Activated naive CD4-positive, alpha-beta T cell treated with anti-CD3 and anti-CD28 coated beads, Interleukin-2, amount 50 U/mL, for 16 hours (primary cell): Measurements from ENCODE around the gene HOXA3.

Experiments used
- DNase-seq: peaks from one replicate; pipeline ENCODE4 v3.0.0-alpha.2; 2020

The HOXA3 gene

DNA sequence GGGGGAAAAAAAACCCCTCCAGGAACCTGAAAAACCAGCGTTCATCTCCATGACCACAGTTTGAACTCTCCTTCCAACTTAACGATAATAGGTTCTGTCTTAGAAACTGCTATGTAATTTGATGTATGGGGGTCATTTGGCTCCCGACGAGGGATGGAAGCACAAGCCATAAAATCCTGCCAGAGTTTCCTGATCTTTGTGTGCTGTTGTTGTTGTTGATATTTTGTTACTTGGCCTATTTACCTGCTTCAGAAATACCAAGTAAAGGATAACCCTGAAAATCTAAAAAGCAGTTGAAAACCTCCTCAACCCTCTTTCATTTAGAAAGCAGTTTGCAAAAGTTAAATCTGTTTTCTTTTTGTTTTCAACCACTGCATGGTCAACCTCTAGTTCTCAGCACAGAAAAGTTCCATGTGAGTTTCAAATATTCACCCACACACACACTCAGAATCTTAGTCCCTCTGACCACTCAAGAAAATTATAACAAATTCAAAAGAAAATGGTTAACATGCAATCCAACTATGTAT lies 40.6 kb downstream of the HOXA3 start:
- DNase-seq, result no peak

DNA sequence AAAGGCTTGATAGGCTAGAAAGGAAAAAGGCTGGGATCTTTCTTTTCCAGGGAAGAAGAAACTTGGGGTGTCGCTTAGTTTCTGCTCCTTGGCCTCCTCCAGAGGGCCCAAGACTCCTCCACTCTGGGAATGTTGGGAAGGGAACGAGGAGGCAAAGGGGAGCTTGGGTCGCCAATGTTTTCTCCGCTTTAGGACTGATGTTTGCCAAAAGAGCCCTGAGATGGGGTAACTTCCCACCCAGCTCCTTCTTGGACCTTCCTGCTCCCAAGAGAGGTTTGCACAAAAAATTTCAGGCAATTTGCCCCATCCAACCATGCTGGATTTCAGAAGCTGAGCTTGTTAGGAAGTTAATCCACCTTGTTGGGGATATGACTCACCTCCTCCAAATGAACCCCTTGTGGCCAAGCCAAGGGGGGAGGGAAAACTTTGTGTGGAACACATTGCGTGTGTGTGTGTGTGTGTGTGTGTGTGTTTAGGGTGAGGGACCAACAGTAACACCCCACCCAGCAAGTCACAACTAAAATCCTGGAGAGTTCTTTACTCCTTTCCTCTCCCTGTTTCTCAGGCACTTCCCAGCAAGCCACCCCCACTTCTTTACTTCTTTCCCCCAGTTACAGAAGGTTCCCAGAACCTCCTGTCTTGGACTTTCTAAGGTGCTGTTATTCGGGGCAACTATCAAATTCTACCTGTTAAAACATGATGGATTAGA lies 41.2 kb downstream of the HOXA3 start:
- no peak for DNase-seq

DNA sequence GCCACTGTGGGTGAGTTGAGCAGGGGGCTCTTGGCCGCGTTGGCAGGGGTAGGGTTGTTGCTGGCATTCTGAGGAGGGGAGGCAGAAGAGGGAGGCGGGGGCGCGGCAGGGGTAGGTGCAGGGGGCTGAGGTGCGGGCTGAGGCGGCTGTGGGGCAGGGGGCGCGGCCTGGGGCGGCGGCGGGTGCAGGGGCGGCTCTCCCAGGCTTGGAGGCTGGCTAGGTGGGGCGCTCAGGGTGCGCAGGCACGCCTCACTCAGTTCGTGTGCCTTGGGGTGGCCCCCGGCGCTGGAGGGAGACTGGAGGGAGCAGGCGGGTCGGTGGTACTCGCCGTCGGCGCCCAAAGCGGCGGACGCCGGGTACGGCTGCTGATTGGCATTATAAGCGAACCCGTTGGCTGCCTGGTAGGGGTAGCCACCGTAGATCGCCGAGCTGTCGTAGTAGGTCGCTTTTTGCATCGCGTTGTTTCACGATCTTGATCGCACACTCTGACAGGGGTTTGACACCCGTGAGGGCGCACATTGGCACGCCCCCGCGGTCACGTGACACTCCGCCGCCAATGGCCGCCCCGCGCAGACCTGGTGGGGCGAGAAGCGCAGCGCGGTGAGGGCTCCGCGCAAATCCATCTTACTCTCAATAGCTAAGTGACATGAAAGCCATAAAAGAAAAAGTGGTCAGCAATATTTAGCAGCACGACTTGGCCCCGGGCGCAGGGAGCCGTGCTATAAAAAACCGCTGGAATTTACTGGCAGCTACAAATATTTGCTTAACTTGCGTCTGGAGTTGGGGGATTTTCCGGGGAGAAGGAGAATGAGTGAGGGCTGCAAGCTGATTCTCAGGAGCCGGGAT lies 42.0 kb downstream of the HOXA3 start:
- DNase-seq, result no peak

DNA sequence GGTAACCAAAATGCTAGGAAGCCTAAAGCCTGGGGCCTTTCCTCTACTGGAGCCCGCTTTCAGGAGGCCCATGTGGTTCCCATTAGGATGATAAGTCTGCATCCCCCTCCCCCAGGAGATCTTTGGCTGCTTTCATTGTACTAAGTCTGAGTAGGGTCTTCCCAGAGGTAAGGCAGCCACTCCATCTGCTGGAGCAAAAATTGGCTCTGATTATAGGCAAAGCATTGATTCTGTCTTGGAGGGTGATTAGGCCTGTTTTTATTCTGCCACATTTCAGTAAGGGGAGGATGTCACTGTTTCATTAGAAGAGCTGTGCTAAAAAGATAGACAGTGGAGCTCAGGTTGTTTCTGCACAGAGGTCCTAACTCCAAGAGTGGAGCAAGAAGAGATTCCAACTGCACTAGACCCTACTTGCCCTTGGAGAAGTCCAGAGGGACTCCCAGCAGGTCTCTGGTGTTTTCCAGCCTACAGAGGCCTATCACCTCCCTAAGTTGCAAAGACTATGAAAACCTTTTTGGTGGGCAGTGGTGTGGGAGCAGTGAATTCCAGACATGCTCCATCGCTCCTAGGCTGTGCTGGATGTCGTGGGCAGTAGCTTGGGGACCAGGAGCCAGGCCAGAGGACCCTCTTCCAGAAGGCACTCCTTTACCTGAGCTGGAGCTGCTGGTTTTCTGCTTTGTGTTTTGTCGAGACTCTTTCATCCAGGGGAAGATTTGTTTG lies 42.8 kb downstream of the HOXA3 start:
- no peak for DNase-seq

DNA sequence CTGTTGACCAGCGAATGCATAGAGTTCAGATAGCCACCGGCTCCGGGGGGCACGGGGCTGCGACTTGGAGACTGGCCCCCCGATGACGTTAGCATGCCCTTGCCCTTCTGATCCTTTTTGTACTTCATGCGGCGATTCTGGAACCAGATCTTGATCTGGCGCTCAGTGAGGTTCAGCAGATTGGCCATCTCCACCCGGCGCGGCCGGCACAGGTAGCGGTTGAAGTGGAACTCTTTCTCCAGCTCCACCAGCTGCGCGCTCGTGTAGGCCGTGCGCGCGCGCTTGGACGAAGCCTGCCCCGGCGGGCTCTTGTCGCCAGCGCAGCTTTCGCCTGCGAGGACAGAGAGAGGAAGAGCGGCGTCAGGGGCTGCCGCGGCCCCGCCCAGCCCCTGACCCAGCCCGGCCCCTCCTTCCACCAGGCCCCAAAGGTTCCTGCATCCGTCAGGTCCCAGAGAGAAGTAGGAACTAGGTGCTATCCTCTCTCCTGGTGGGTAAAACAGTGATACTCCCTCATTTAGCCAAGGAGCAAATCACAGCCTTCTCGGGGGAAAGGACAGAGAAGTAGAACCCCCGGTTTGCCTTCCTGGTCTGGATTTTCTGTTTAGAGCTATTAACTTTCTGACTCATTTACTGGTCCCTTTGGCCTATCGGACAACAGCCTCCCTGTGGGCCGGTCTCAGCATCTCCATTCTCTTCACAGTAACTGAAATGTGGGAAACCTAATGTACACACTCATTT lies 43.8 kb downstream of the HOXA3 start:
- DNase-seq, result no peak

DNA sequence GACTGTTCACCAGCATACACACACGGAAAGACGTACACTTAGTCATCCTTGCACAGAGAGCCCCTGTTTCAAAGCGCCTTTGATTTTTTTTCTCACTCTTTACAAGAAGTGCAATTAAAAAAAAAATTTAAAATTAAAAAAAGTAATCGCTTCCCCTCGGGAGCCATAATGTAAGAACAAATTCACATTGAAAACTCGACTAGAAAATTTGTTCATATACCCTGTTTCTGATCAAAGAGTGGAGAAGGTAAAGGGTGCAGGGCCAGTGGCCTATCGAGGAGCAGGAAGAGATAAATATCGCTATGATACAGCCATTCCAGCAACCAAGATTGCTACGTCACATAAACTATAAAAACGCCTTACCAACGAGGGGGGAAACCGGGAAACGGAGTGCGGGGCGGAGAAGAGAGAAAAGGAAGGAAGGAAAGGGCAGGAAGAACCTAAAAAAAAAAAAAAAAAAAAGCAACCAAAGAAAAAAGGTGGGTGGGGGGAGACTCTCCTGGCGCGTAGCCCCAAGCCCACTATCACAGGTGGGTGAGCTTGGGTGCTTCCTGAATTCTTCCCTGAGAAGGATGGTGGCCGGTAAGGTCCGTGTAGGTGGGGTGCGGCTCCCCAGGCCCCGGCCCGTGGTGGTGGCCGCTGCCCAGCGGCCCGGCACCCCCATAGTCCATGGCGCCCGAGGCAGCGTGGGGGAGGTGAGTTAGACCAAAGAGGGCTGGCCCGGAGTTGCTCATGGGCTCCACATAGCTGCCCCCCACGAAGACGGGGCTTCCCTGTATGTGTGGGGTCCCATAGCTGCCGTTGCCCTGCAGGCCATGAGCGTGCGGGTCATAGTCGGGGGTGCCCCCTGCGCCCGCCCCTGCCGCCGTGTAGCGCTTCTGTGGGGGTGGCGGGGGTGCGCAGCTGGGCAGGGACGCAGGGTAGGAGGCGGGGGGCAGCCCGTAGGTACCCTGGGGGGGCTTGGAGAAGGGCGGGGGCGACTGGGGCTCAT lies 44.7 kb downstream of the HOXA3 start:
- no peak for DNase-seq

DNA sequence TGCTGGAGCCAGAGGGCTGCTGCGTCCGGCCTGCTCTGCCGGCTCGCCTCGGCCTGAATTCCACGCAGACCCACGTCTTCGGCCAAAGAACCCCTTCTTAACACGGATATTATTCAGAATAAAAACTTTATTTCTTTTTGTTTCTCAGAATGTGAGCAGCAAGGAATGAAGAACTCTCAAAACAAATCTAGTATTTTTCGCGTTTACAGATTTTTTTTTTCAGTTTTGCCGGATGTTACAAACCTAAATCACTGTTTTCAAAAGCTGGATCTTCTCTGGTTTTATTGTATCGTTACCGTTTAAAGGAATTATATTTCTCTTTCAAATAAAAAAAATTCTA lies 45.5 kb downstream of the HOXA3 start:
- DNase-seq, result no peak

DNA sequence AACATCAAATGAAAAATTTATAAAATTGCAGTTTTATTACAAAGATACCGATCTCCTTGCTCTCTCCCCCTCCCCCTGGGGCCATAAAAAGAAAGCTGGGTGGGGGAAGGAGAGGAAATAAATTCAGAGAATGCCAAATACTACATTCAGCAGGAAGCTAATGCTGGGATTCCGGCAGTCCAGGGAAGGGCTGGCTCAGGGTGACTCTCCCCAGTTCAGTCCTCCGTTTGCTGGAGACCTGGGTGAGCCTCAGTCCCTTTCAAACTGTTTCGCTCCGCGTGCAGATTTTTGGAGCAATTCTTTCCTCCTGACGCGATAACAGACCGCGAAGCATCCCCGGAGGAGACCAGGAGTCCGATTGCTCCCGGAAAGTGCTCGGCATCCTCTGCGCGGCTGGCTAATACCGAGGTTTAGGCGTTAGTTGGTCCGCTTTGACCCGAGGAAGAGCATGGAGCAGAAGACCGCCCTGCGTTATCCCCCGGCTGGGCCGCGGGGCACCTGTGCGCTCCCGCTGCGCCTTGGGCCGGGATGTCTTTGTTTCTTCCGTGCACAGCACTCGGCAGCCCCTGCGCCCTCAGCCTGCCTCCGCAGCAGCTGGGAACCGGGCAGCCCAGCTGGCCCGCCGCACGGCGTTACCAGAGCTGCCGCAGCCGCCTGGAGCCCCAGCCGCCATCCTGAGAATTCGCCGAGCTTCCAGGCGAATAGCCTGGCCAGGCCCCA lies 46.0 kb downstream of the HOXA3 start:
- no peak for DNase-seq

DNA sequence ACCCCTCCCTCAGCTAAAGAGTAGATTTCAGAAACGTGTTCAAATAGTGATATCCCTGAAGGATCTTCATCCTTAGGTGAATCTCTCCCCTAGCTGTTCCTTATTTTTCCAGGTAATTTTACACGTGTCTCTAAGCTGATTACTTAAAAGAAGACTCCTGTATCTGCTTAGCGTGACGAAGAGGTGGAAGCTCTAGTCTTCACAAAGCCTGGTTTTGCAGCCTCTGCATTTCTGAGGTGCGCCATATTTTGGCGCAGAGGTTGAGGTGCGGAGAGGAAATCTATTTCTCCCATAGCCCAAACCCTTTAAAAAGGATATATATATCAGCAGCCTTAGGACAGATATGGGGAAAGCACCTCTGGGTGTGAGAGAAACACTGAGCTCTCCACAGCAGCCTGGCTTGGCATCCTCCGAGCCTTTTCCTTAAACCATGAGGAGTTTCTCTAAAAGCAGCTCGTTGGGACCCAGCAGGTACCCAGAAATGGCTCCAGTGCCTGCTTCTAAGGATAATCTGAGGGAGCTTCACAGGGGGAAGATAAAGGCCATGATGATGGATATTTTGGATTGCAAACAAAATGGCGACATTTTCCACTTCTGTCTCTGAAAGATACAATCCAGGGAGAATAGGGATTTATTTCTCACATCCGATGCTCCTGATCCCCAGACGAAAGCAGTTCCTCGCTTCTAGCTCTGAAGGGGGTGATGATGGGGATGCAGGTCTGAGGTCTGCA lies 46.9 kb downstream of the HOXA3 start:
- DNase-seq, result no peak

DNA sequence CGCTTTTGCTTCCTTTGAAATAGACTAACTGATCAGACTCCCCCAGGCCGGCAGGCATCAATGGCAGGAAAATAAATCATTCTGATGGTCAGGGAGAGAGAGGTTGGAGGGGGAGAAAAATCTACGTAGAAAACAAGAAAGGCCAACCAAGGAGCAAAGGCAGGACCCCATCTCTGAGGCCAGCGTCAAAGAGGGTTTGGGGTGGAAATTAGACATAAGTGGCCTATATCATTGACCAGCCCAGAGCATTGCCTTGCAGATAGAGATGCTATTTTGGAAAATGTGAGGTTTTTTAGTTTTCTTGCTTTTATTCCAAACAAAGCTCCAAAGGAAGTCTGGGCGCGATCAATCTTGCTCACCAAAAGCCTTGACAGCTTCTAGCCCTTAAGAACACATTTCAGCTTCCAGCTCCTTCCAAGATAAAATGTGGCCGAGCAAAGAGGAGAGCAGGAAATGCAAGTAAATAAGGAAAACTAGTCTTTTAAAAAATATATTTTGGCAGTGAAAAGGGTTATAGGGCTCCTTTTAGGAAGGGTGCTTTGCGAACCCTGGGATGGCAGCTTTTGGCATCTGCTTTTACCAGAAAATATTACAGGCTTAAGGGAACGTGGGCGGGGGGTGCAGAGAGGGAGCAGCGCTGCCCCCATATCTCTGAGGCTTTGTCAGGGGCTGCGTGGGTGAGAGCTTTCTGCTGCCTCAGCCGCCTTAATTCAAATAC lies 47.9 kb downstream of the HOXA3 start:
- no peak for DNase-seq

DNA sequence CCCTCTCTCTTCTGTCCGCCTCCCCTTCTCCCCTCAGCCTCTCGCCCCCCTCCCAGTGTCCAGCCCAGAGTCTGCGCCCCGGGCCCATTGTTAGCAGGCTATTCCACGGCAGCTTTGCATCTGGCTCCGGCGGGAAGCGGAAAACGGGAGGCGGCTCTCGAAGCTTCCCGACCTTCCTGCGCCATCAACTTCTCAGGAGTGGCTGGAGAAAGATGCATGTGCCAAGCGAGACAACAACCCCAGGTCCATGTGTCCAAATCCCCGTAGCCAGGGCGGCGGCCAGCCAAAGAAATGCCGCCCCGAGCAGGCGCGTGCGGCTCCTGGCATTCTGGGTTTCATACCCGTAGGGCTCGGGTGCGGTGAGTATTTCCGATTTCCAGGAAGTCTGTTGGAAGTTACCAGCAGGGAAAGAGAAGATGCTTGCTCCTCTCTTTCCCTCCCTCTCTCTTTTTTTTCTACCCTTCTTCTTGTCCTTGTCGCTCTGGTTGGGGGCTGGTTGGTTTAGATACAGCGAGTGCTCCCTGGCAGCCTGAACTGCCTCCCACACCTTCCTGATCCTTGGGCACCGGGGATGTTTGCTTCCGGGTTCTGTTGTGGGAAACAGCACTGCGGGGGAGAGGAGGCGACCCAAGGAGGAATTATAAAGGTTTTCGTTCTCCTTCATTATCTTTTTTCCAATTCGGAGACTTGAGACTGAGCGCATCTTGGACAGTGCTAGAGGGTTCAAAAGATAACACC lies 48.7 kb downstream of the HOXA3 start:
- no peak for DNase-seq

DNA sequence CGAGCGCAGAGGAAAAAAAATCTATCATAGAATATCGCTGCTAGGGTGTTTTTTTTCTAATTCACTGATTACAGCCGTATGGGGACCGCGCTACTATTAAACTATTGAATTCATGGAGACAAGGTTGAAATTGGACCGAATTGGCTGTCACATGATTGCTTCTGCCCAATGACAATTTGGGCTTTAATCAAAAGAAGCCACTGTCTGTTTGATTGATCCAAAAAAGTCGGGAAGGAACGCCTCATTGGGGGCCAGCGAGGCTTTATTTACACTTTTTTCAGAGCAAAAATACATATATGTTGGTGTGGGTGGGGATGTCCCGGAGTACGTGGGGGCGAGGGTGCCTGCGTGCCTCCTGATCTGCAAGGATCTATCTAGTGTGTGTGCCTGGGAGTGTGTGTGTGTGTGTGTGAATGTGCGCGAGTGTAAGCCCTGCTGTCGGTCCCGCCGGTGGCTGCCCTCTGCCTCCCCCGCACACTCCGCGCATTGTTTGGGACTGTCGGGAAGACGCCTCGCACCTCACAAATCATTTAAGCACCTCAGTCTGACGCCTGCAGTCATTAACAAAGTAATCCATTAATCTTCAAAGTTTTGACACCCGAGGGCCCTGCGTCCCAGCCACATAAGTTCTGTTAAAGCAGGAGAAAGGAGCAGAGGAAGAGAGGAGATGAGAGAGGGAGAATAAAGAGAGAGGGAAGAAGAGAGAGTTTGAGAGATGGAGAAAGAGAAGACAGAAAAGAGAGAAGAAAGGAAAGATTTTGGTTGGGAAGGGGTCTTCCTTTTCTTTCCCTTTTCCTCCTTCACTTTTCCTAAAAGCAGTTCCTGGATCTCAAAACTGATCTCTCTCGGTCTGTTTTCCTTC lies 49.6 kb downstream of the HOXA3 start, which contains the start of gene HOXA2:
HOXA2 (minus strand) TSS at position 103 of the 862 bp plus-strand sequence. CDS start 183 bp downstream, outside the sequence.
- DNase-seq, result no peak

DNA sequence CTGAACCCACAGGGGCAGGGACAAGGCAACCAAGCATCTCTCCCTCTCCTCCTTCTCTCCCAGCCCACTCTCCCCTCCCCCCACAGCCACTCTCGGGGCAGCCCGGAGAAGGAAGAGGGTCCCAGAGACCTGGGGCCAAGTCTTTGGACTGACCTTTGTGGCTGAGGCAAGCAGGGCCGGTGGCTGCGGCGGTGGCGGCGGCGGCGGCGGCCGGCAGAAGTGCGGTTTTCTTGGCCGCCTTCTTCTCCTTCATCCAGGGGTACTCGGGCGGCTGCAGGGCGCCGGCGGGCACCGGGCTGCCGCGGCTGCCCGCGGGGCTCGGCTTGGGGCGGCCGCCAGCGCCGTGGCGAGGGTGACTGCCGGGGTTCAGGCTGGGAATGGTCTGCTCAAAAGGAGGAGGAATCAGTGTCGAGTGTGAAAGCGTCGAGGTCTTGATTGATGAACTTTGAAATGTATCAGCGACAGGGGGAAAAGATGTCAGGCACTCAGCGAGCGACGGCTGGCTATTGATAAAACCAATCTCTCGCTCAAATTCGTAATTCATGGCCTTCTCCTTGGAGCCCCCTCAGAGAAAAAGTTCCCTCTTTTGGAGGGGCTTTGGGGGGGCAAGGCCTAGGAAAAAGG lies 50.3 kb downstream of the HOXA3 start:
- no peak for DNase-seq

DNA sequence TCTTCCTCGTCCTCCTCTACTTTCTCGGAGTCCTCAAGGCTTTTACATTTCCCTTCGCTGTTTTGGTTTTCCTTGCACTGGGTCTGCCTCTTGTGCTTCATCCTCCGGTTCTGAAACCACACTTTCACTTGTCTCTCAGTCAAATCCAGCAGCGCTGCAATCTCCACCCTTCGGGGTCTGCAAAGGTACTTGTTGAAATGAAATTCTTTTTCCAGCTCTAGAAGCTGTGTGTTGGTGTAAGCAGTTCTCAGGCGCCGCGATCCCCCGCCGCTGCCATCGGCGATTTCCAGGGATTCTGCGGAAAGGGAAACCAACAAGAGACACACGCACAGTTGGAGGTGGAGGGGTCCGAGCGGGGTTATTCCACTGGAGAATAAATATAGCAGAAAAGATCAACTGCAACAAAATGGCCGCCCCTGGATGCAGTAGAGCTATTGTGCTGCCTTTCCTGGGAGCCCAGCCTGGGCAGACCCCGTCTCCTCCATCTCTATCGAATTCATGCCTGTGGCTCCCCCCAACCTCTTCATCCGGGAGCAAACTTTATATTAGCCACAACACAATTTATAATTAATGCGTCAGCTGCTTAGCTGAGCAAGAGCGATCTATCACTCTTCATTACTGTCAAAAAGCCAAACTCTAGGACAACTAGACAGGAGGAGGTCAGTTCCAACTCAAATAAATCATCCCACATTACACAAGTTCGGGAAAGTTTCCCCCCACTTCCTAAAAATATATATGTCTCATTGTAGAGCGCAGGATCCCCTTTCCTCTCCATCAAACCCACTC lies 51.0 kb downstream of the HOXA3 start:
- no peak for DNase-seq

DNA sequence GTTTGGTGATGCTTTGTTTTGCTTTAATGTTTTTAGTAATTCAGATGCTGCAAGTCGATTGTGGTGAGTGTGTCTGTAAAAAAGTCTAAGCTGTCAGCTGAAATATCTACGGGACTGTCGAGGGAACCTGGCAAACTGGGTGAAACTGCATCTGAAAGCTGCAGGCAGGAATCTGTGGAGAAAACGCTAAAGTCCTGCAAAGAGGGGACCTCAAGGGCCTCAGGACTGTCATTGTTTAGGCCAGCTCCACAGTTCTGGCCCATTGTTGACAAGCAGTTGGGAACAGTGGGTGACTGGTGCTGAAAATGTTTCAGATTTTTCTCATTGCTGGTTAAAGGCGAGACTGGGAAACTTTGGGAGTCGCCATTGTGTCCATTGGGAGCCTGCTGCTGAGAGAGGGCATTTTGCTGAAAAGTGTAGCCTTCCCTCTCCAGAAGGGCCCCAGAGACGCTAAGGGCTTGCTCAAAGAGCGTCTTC lies 51.7 kb downstream of the HOXA3 start:
- no peak for DNase-seq
